Left lobe of liver (tissue), 2 donors: ENCODE results near the gene TLCD1. TPM values are rescaled to one million over a fixed set of nuclear protein-coding genes. Genes with fewer than 3 reads are reported as not detected.

Experiments used
- ATAC-seq: fragments of 200-7000 bp; cut with Tn5 transposase; one replicate; pipeline ENCODE4 v1.9.1; 2020; ENCODE audit warnings: mild to moderate bottlenecking, moderate library complexity
- DNase-seq: peaks from one replicate; pipeline ENCODE4 v3.0.0-alpha.2; 2020; ENCODE audit warnings: low spot score
- total RNA-seq: library from RNA; stranded (reverse); gene quantifications from one replicate; pipeline ENCODE4 v1.2.1, GENCODE V29; 2021
- donor health status: DM: no; HTN: no; CAD: no; lungs with moderate emphysema.
- donor health status: DM: no; HTN: yes; CAD: no.

The TLCD1 gene
- 4.8 TPM for total RNA-seq

GRCh38 chr17:28726226-28726626, at the start of gene TLCD1:
TLCD1 (minus strand) TSS chr17:28726233; CDS start chr17:28726097, 136 bp downstream.
- DNase-seq (peak; percentile 78), ATAC-seq (peak; percentile 58)

GRCh38 chr17:28774206-28774605, 48.2 kb upstream of the TLCD1 start:
- DNase-seq (no peak), ATAC-seq (peak; percentile 94)

- ATAC-seq (no peak), DNase-seq (no peak)
These were observed 47.7 kb upstream of the TLCD1 start for GRCh38 chr17:28773736-28774135.

GRCh38 chr17:28765038-28765437, 39.0 kb upstream of the TLCD1 start:
- ATAC-seq (no peak), DNase-seq (no peak)

- peak; percentile 85 for ATAC-seq
- DNase-seq: peak; percentile 73
These were observed 37.8 kb upstream of the TLCD1 start for GRCh38 chr17:28763804-28764266.

GRCh38 chr17:28763137-28763799, 37.2 kb upstream of the TLCD1 start:
- ATAC-seq (peak; percentile 8), DNase-seq (no peak)

- ATAC-seq: peak; percentile 85
These were observed 34.8 kb upstream of the TLCD1 start for GRCh38 chr17:28760601-28761562.

GRCh38 chr17:28759256-28759865, 33.3 kb upstream of the TLCD1 start:
- no peak for DNase-seq

More at GRCh38 chr17:28760601-28761562, 34.8 kb upstream of the TLCD1 start:
- peak; percentile 79 for DNase-seq

GRCh38 chr17:28758411-28759121, 32.5 kb upstream of the TLCD1 start:
- no peak for ATAC-seq

More at GRCh38 chr17:28759256-28759865, 33.3 kb upstream of the TLCD1 start:
- no peak for ATAC-seq

GRCh38 chr17:28756049-28756804, 30.2 kb upstream of the TLCD1 start:
- ATAC-seq (no peak), DNase-seq (no peak)

More at GRCh38 chr17:28758411-28759121, 32.5 kb upstream of the TLCD1 start:
- DNase-seq: no peak

- no peak for ATAC-seq
These were observed 29.5 kb upstream of the TLCD1 start for GRCh38 chr17:28755486-28755885.

GRCh38 chr17:28751600-28752366, 25.8 kb upstream of the TLCD1 start:
- ATAC-seq: no peak
- no peak for DNase-seq

More at GRCh38 chr17:28755486-28755885, 29.5 kb upstream of the TLCD1 start:
- no peak for DNase-seq

- ATAC-seq (peak; percentile 81), DNase-seq (peak; percentile 91)
These were observed 24.4 kb upstream of the TLCD1 start for GRCh38 chr17:28750178-28751047.

GRCh38 chr17:28749516-28750177, 23.6 kb upstream of the TLCD1 start:
- ATAC-seq: no peak
- no peak for DNase-seq

- no peak for ATAC-seq
- no peak for DNase-seq
These were observed 23.0 kb upstream of the TLCD1 start for GRCh38 chr17:28748852-28749515.

- no peak for DNase-seq
- no peak for ATAC-seq
These were observed 22.0 kb upstream of the TLCD1 start for GRCh38 chr17:28747801-28748750.
